ENCODE measurements around the gene USP34.

GRCh38 chr2:61510674-61511671 lies 40.1 kb upstream of the USP34 start:
- TF ChIP-seq CTCF (IDR thresholded peaks at IDR 0.05) (no peak), POLR2A (IDR thresholded peaks at IDR 0.05) (no peak), EP300 (IDR thresholded peaks at IDR 0.05) (no peak)

Data from ovary (tissue), 3 donors.